Progenitor cell of endocrine pancreas (in vitro differentiated cells): Measurements from ENCODE around the gene WWP2. TPM values are rescaled to one million over a fixed set of nuclear protein-coding genes. Genes with fewer than 3 reads are reported as not detected.

ENCODE experiments used
- DNase-seq: peaks from one replicate; pipeline ENCODE4 v3.0.0; 2021; ENCODE audit warnings: low spot score; ENCODE audit not compliant: unreplicated experiment
- H3K27ac Mint-ChIP-seq: 2 replicates; pipeline ENCODE4 v1.8.0; 2021; ENCODE audit warnings: mild to moderate bottlenecking, moderate library complexity, mixed read lengths
- H3K27me3 Mint-ChIP-seq: 2 replicates; pipeline ENCODE4 v1.8.0; 2021; ENCODE audit warnings: mixed read lengths
- H3K36me3 Mint-ChIP-seq: 2 replicates; pipeline ENCODE4 v1.8.0; 2022; ENCODE audit warnings: mixed read lengths; ENCODE audit not compliant: insufficient read depth
- H3K4me1 Mint-ChIP-seq: 2 replicates; pipeline ENCODE4 v1.8.0; 2021; ENCODE audit warnings: low read depth, mixed read lengths
- H3K4me3 Mint-ChIP-seq: 2 replicates; pipeline ENCODE4 v1.8.0; 2021; ENCODE audit warnings: low read depth, mild to moderate bottlenecking, moderate library complexity, mixed read lengths
- H3K9me3 Mint-ChIP-seq: 2 replicates; pipeline ENCODE4 v1.8.0; 2021; ENCODE audit warnings: low read depth, mixed read lengths
- total RNA-seq: library from RNA; stranded (reverse); gene quantifications from 2 replicates; pipeline ENCODE4 v1.2.1, GENCODE V29; 2021
- TF ChIP-seq, protein P1 (sequence below): fragments of 200-600 bp; sonication (generic); IDR thresholded peaks from one replicate; pipeline ENCODE4 v1.5.0; 2021; ENCODE audit warnings: antibody characterized with exemption, mild to moderate bottlenecking; ENCODE audit not compliant: unreplicated experiment

The WWP2 gene
- total RNA-seq, 1 donor from 2014 or later, result 62.3 TPM

DNA sequence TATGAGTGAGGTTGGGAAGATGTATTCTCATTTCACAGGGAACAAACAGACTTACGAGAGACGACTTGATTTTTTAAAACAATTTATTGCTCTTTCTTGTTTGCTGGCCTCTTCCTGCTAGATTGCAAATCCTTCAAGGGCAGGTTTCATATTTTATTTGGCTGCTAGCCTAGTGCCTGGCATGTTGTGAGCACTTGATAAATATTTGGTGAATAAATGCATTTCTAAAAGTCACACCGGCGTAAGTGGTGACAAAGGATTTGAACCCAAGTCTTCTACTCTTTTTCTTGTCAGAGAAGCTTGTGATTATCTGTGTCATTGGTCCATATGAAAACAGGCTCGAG, 1.4 kb downstream of the WWP2 start:
- Mint-ChIP-seq H3K4me3 (peak overlapping the region; percentile 93), H3K36me3 (peaks cover 4% of the 10 kb centered on the region), H3K27me3 (no peaks in the 10 kb centered on the region), H3K4me1 (peaks cover 7% of the 10 kb centered on the region), H3K27ac (peak overlapping the region; percentile 96), H3K9me3 (no peaks in the 10 kb centered on the region)
- no peak for DNase-seq
- TF ChIP-seq, protein P1, sequence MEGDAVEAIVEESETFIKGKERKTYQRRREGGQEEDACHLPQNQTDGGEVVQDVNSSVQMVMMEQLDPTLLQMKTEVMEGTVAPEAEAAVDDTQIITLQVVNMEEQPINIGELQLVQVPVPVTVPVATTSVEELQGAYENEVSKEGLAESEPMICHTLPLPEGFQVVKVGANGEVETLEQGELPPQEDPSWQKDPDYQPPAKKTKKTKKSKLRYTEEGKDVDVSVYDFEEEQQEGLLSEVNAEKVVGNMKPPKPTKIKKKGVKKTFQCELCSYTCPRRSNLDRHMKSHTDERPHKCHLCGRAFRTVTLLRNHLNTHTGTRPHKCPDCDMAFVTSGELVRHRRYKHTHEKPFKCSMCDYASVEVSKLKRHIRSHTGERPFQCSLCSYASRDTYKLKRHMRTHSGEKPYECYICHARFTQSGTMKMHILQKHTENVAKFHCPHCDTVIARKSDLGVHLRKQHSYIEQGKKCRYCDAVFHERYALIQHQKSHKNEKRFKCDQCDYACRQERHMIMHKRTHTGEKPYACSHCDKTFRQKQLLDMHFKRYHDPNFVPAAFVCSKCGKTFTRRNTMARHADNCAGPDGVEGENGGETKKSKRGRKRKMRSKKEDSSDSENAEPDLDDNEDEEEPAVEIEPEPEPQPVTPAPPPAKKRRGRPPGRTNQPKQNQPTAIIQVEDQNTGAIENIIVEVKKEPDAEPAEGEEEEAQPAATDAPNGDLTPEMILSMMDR, result no peak

DNA sequence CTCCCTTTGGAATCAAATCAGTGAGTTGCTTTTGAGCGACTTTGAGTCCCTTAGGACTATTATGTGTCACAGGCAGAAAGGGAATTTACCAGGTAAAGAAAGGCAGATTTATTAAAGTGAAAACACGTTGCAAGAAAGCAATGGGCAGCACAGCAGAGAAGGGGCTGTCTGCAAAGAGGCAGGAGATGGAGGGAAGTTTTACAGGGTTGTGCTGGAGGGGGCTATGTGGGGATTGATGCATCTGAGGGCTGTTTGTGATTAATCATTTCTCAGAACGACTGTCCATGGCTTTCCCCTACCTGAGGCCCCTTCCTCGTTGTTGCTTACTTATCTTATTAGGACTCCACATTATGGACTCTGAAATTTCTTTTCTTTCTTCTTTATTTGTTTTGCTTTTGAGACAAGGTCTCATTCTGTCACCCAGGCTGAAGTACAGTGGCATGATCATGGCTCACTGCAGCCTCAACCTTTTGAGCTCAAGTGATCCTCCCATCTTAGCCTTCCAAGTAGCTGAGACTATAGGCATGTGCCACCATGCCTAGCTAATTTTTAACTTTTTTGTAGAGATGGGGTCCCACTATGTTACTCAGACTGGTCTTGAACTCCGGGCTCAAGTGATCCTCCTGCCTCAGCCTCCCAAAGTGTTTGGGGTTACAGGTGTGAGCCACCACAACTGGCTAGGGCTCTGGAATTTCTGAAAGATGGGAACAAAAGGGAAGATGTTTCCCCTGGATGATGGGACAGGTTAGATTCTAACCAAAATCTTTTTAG, 5.5 kb downstream of the WWP2 start:
- H3K9me3 Mint-ChIP-seq, result no peaks in the 10 kb centered on the region
- H3K36me3 Mint-ChIP-seq, result peaks cover 4% of the 10 kb centered on the region
- TF ChIP-seq, protein P1, result no peak
- H3K27me3 Mint-ChIP-seq, result no peaks in the 10 kb centered on the region
- H3K4me1 Mint-ChIP-seq, result peaks cover 11% of the 10 kb centered on the region
- no peak overlapping the region for H3K27ac Mint-ChIP-seq
- no peak overlapping the region for H3K4me3 Mint-ChIP-seq
- no peak for DNase-seq

DNA sequence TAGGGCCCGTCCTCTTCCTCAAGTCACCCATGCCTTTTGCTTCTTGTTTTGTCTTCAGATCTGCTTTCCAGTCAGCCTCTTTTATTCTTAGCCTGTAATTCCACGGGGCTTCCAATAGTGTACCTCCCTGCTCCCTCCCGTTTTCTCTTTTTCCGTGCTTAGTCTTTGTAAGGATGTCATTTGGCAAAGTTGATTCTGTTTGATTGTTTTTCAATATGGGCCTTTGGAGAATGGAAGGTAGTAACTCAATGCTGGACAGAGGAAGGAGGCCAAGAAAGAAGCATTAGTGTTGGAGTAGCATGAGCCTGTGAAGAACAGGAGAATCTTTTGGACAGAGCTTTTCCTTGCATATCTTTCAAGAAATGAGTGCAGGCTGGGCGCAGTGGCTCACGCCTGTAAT, 6.5 kb downstream of the WWP2 start:
- no peak overlapping the region for H3K27ac Mint-ChIP-seq
- no peak overlapping the region for H3K4me3 Mint-ChIP-seq
- no peaks in the 10 kb centered on the region for H3K27me3 Mint-ChIP-seq
- peaks cover 4% of the 10 kb centered on the region for H3K36me3 Mint-ChIP-seq
- TF ChIP-seq, protein P1, result no peak
- peaks cover 11% of the 10 kb centered on the region for H3K4me1 Mint-ChIP-seq
- no peaks in the 10 kb centered on the region for H3K9me3 Mint-ChIP-seq
- DNase-seq, result no peak

DNA sequence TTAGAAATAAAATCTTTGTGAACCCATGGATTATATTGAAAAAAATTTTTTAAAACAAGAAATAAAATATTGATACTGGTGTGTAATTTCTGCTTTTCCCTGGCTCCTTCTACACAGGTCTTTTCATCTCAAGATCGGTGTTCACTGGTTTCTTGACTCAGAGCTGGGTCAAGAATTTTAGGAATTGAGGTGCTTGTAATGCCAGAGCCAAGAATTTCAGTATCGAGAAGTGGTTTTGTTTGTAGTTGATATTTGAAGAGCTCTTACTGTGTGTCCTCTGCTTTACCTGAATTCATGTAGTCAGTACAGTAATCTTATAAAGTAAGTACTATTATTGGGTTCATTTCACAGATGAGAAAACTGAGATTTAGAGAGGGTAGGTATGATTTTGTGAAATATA, 7.3 kb downstream of the WWP2 start:
- Mint-ChIP-seq H3K36me3 (peaks cover 4% of the 10 kb centered on the region), H3K9me3 (no peaks in the 10 kb centered on the region), H3K4me3 (no peak overlapping the region), H3K4me1 (peaks cover 11% of the 10 kb centered on the region), H3K27ac (no peak overlapping the region), H3K27me3 (no peaks in the 10 kb centered on the region)
- no peak for DNase-seq
- TF ChIP-seq, protein P1, result no peak

DNA sequence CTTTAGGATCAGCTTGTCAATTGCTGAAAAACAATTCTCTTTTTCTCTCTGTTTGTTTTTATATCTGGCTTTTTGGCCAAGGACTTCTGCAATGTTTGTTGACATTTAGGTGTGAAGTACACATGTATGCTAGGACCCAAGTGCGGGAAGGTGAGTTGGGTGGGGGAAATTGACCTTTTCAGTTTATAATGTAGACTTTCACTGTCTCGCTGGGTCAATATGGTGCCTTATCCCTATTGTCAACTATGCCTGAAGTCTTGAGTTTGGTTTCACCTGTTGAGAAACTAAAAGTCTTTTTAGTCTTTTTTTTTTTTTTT, 9.5 kb downstream of the WWP2 start:
- no peak overlapping the region for H3K27ac Mint-ChIP-seq

More for the DNA sequence above, 9.5 kb downstream of the WWP2 start:
- Mint-ChIP-seq H3K9me3 (no peaks in the 10 kb centered on the region), H3K36me3 (no peaks in the 10 kb centered on the region), H3K27me3 (no peaks in the 10 kb centered on the region), H3K4me3 (no peak overlapping the region), H3K4me1 (peaks cover 11% of the 10 kb centered on the region)
- TF ChIP-seq, protein P1, result no peak
- DNase-seq, result no peak
